HEK293T (cell line): ENCODE data around the gene SPP1.

ENCODE experiments used
- CTCF ChIA-PET: fragments of 350-600 bp; formaldehyde crosslinking; extraction: SDS; loops from one replicate; lab custom pipeline; 2021; ENCODE audit warnings: antibody characterized with exemption, inconsistent platforms; lab: Yijun Ruan, JAX
- POLR2A ChIA-PET: fragments of 350-600 bp; formaldehyde crosslinking; extraction: SDS; loops from one replicate; lab custom pipeline; 2020; ENCODE audit warnings: antibody characterized with exemption, inconsistent platforms; lab: Yijun Ruan, JAX
- DNase-seq: peaks from one replicate; pipeline ENCODE4 v3.0.0; 2012; ENCODE audit warnings: mixed read lengths; ENCODE audit errors: extremely low spot score
- ARNT ChIP-seq: fragments of 450-650 bp; IDR thresholded peaks from 2 replicates; pipeline ENCODE4 v1.6.1; 2017; ENCODE audit warnings: mild to moderate bottlenecking
- BHLHE40 ChIP-seq: fragments of 450-650 bp; IDR thresholded peaks from 2 replicates; pipeline ENCODE4 v1.6.1; 2016; ENCODE audit warnings: mild to moderate bottlenecking, moderate library complexity, borderline replicate concordance
- CTBP1 ChIP-seq: fragments of 450-650 bp; IDR thresholded peaks from 2 replicates; pipeline ENCODE4 v1.6.1; 2016; ENCODE audit warnings: borderline replicate concordance
- ELF4 ChIP-seq: fragments of 450-650 bp; IDR thresholded peaks from 2 replicates; pipeline ENCODE4 v1.6.1; 2017; ENCODE audit warnings: antibody characterized with exemption
- FOXA1 ChIP-seq: fragments of 450-650 bp; IDR thresholded peaks from 2 replicates; pipeline ENCODE4 v1.6.1; 2016; ENCODE audit warnings: mild to moderate bottlenecking
- FOXK2 ChIP-seq: fragments of 450-650 bp; IDR thresholded peaks from 2 replicates; pipeline ENCODE4 v1.6.1; 2016; ENCODE audit warnings: mild to moderate bottlenecking
- FOXM1 ChIP-seq: fragments of 450-650 bp; IDR thresholded peaks from 2 replicates; pipeline ENCODE4 v1.6.1; 2017; ENCODE audit warnings: mild to moderate bottlenecking, borderline replicate concordance
- HDGF ChIP-seq: fragments of 450-650 bp; IDR thresholded peaks from 2 replicates; pipeline ENCODE4 v1.6.1; 2017; ENCODE audit warnings: antibody characterized with exemption, borderline replicate concordance
- L3MBTL2 ChIP-seq: fragments of 450-650 bp; conservative IDR thresholded peaks from 2 replicates; pipeline ENCODE4 v1.6.1; 2016; ENCODE audit warnings: mild to moderate bottlenecking
- LEF1 ChIP-seq: fragments of 450-650 bp; IDR thresholded peaks from 2 replicates; pipeline ENCODE4 v1.6.1; 2017; ENCODE audit warnings: mild to moderate bottlenecking, borderline replicate concordance
- NFRKB ChIP-seq: fragments of 450-650 bp; IDR thresholded peaks from 2 replicates; pipeline ENCODE4 v1.6.1; 2016; ENCODE audit warnings: mild to moderate bottlenecking, moderate library complexity
- PKNOX1 ChIP-seq: fragments of 450-650 bp; IDR thresholded peaks from 2 replicates; pipeline ENCODE4 v1.6.1; 2016
- SP1 ChIP-seq: fragments of 450-650 bp; IDR thresholded peaks from 2 replicates; pipeline ENCODE4 v1.6.1; 2017
- SUZ12 ChIP-seq: fragments of 450-650 bp; IDR thresholded peaks from 2 replicates; pipeline ENCODE4 v1.6.1; 2016; ENCODE audit warnings: mild to moderate bottlenecking
- TARDBP ChIP-seq: fragments of 450-650 bp; IDR thresholded peaks from 2 replicates; pipeline ENCODE4 v1.6.1; 2016
- ZNF384 ChIP-seq: fragments of 450-650 bp; IDR thresholded peaks from 2 replicates; pipeline ENCODE4 v1.6.1; 2016

The SPP1 gene

DNA sequence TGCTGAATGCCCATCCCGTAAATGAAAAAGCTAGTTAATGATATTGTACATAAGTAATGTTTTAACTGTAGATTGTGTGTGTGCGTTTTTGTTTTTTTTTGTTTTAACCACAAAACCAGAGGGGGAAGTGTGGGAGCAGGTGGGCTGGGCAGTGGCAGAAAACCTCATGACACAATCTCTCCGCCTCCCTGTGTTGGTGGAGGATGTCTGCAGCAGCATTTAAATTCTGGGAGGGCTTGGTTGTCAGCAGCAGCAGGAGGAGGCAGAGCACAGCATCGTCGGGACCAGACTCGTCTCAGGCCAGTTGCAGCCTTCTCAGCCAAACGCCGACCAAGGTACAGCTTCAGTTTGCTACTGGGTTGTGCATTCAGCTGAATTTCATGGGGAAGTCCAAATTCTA, at the start of gene SPP1:
Gene SPP1 (plus strand): TSS at position 249 of the 400 bp plus-strand sequence. CDS start 1,182 bp downstream, outside the sequence.
- ChIA-PET CTCF (interaction anchor here (1.1 kb wide), 1 partner anchor 123 kb away, joined by 3 read pairs; no protein-coding TSS in a partner anchor), POLR2A (no interaction called here)
- no peak for TF ChIP-seq SUZ12
- no peak for TF ChIP-seq FOXM1
- TF ChIP-seq SP1 = no peak
- TF ChIP-seq TARDBP = no peak
- TF ChIP-seq L3MBTL2 = no peak
- TF ChIP-seq ELF4 = no peak
- peak; percentile 52 for DNase-seq

GRCh38 chr4:87926554-87927098, 48.9 kb upstream of the SPP1 start:
- TF ChIP-seq HDGF (no peak), FOXA1 (no peak), ELF4 (no peak), ARNT (no peak), PKNOX1 (no peak), NFRKB (no peak), L3MBTL2 (no peak), ZNF384 (no peak), LEF1 (no peak), SUZ12 (no peak), TARDBP (no peak), FOXM1 (no peak), SP1 (no peak), CTBP1 (no peak), FOXK2 (no peak), BHLHE40 (no peak)
- DNase-seq = no peak
- ChIA-PET POLR2A (no interaction called here), CTCF (interaction anchor here (1.0 kb wide), 1 partner anchor 24 kb away, joined by 3 read pairs; no protein-coding TSS in a partner anchor)

- no peak for DNase-seq
- ChIA-PET POLR2A (no interaction called here), CTCF (no interaction called here)
- TF ChIP-seq PKNOX1 = no peak
- no peak for TF ChIP-seq L3MBTL2
- no peak for TF ChIP-seq FOXA1
- no peak for TF ChIP-seq TARDBP
- no peak for TF ChIP-seq CTBP1
- TF ChIP-seq NFRKB = no peak
- TF ChIP-seq ZNF384 = no peak
- no peak for TF ChIP-seq HDGF
- TF ChIP-seq FOXK2 = no peak
- TF ChIP-seq SUZ12 = no peak
- no peak for TF ChIP-seq ELF4
Measured at GRCh38 chr4:87930629-87931028, 44.9 kb upstream of the SPP1 start.

- no peak for DNase-seq
- ChIA-PET CTCF (no interaction called here), POLR2A (no interaction called here)
- TF ChIP-seq BHLHE40 (no peak), SUZ12 (no peak), LEF1 (no peak), ZNF384 (no peak), ARNT (no peak), SP1 (no peak), HDGF (no peak), FOXA1 (no peak), TARDBP (no peak), L3MBTL2 (no peak), ELF4 (no peak), FOXK2 (no peak), CTBP1 (no peak), NFRKB (no peak), FOXM1 (no peak), PKNOX1 (no peak)
Measured at GRCh38 chr4:87931932-87932331, 43.6 kb upstream of the SPP1 start.

DNA sequence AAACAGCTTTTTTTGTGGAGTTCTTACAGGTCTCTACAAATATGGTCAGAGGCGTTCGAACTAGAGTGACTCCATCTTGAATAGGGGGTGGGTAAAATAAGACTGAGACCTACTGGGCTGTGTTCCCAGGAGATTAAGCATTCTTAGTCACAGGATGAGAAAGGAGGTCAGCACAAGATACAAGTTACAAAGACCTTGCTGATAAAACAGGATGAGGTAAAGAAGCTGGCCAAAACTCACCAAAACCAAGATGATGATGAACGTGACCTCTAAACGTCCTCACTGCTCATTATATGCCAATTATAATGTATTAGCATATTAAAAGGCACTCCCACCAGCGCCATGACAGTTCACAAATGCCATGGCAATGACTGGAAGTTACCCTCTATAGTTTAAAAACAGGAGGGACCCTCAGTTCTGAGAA, 42.8 kb upstream of the SPP1 start:
- CTCF ChIA-PET = interaction anchor here (0.6 kb wide), 1 partner anchor 198 kb away, joined by 5 read pairs; no protein-coding TSS in a partner anchor

DNA sequence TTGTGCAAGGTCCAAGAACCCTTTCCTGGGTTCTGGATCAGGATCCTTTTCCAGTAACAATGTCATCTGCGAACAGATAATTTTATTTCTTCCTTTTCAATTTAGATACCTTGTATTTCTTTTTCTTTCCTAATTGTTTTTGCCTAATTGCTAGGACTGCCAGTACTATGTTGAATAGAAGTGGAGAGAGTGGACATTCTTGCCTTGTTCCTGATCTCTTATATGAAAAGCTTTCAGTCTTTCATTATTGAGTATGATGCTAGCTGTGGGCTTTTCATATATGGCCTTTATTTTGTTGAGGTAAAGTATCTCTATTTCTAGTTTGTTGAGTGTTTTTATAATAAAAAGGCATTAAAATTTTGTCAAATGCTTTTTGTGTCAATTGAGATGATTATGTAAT, 42.2 kb upstream of the SPP1 start:
- ChIA-PET POLR2A (no interaction called here), CTCF (no interaction called here)
- TF ChIP-seq NFRKB (no peak), FOXM1 (no peak), SP1 (no peak), ARNT (no peak), CTBP1 (no peak), TARDBP (no peak), ZNF384 (no peak), BHLHE40 (no peak), SUZ12 (no peak), ELF4 (no peak), FOXA1 (no peak), L3MBTL2 (no peak), PKNOX1 (no peak), LEF1 (no peak), FOXK2 (no peak), HDGF (no peak)
- DNase-seq = no peak

More for the DNA sequence above, 42.8 kb upstream of the SPP1 start:
- DNase-seq = no peak
- POLR2A ChIA-PET = no interaction called here
- TF ChIP-seq NFRKB = no peak
- TF ChIP-seq ARNT = no peak
- TF ChIP-seq FOXM1 = no peak
- no peak for TF ChIP-seq SP1
- TF ChIP-seq ZNF384 = no peak
